HepG2 (cell line): ENCODE measurements around the gene METRN. TPM values are rescaled to one million over a fixed set of nuclear protein-coding genes. Genes with fewer than 3 reads are reported as not detected.

ENCODE experiments used
- ADNP ChIP-seq: sonication (generic); formaldehyde crosslinking; IDR thresholded peaks from 2 replicates; pipeline ENCODE4 v1.4.0; 2020; ENCODE audit warnings: missing genetic modification reagents
- ARID3A ChIP-seq: IDR thresholded peaks from 2 replicates; pipeline ENCODE4 v1.6.1; 2012; ENCODE audit warnings: low read depth, low read length, improper control_type of control experiment
- CHCHD3 ChIP-seq: sonication (generic); formaldehyde crosslinking; IDR thresholded peaks from 2 replicates; pipeline ENCODE4 v1.8.0; 2022; ENCODE audit warnings: mild to moderate bottlenecking, missing genetic modification reagents, moderate library complexity
- CHD4 ChIP-seq: fragments of 200-600 bp; sonication (generic); IDR thresholded peaks from 2 replicates; pipeline ENCODE4 v1.7.0; 2017; ENCODE audit warnings: mild to moderate bottlenecking, low read length, borderline replicate concordance
- FUBP1 ChIP-seq: sonication (generic); formaldehyde crosslinking; IDR thresholded peaks from 2 replicates; pipeline ENCODE4 v1.5.1; 2020; ENCODE audit warnings: missing genetic modification reagents, mild to moderate bottlenecking, borderline replicate concordance
- KAT2B ChIP-seq: fragments of 150-350 bp; IDR thresholded peaks from 2 replicates; pipeline ENCODE4 v1.6.1; 2014; ENCODE audit warnings: low read depth, low read length, borderline replicate concordance
- MEIS2 ChIP-seq: sonication (generic); formaldehyde crosslinking; IDR thresholded peaks from 2 replicates; pipeline ENCODE4 v1.9.0; 2021; ENCODE audit warnings: mild to moderate bottlenecking, missing genetic modification reagents
- MXD1 ChIP-seq: sonication (generic); formaldehyde crosslinking; IDR thresholded peaks from 2 replicates; pipeline ENCODE4 v1.4.0; 2020; ENCODE audit warnings: mild to moderate bottlenecking, missing genetic modification reagents
- PATZ1 ChIP-seq: sonication (generic); formaldehyde crosslinking; IDR thresholded peaks from 2 replicates; pipeline ENCODE4 v1.4.0; 2020; ENCODE audit warnings: missing genetic modification reagents
- PCBP1 ChIP-seq: fragments of 200-400 bp; formaldehyde crosslinking; IDR thresholded peaks from 2 replicates; pipeline ENCODE4 v1.6.1; 2017; ENCODE audit warnings: mild to moderate bottlenecking, low read depth, low read length, borderline replicate concordance
- PITX1 ChIP-seq: sonication (generic); formaldehyde crosslinking; IDR thresholded peaks from 2 replicates; pipeline ENCODE4 v1.5.1; 2020; ENCODE audit warnings: mild to moderate bottlenecking, missing genetic modification reagents
- RELA ChIP-seq: sonication (generic); formaldehyde crosslinking; IDR thresholded peaks from 2 replicates; pipeline ENCODE4 v1.4.0; 2020; ENCODE audit warnings: missing genetic modification reagents
- STAT5B ChIP-seq: sonication (generic); formaldehyde crosslinking; IDR thresholded peaks from 2 replicates; pipeline ENCODE4 v1.4.0; 2020; ENCODE audit warnings: missing genetic modification reagents
- ZBTB10 ChIP-seq: sonication (generic); formaldehyde crosslinking; IDR thresholded peaks from 2 replicates; pipeline ENCODE4 v1.4.0; 2020; ENCODE audit warnings: missing genetic modification reagents, borderline replicate concordance
- ZMYM2 ChIP-seq: sonication (generic); formaldehyde crosslinking; IDR thresholded peaks from 2 replicates; pipeline ENCODE4 v1.8.0; 2022; ENCODE audit warnings: mild to moderate bottlenecking, missing genetic modification reagents
- ZNF430 ChIP-seq: sonication (generic); formaldehyde crosslinking; IDR thresholded peaks from 2 replicates; pipeline ENCODE4 v1.9.0; 2021; ENCODE audit warnings: mild to moderate bottlenecking, missing genetic modification reagents
- ZNF747 ChIP-seq: sonication (generic); formaldehyde crosslinking; IDR thresholded peaks from 2 replicates; pipeline ENCODE4 v1.8.1; 2023; ENCODE audit warnings: missing genetic modification reagents, mild to moderate bottlenecking, borderline replicate concordance
- ZNF770 ChIP-seq: sonication (generic); formaldehyde crosslinking; IDR thresholded peaks from 2 replicates; pipeline ENCODE4 v1.5.0; 2020; ENCODE audit warnings: mild to moderate bottlenecking, missing genetic modification reagents
- polyA plus RNA-seq, 8 experiments: library from polyadenylated mRNA; depleted of rRNA in 3 of 8; stranded (reverse) in 7 of 8; unstranded in 1 of 8; fragments of >200 nt; fragmentation: Illumina TruSeq in 4 of 8; extraction: Trizol in 4 of 8; gene quantifications; 2 replicates each; pipeline versions ENCODE4 v1.2.1 to v1.2.3, GENCODE V29; 2011 to 2016; ENCODE audit warnings: low read depth in 4 of 8, missing spikeins in 1 of 8, mixed read lengths in 1 of 8; ENCODE audit not compliant: insufficient read depth in 1 of 8
- total RNA-seq, 5 experiments: library from RNA; depleted of rRNA; stranded (reverse); fragments of >200 nt; fragmentation: Illumina TruSeq; extraction: Trizol; gene quantifications; 2 replicates each; pipeline ENCODE4 v1.2.3, GENCODE V29; 2016; ENCODE audit warnings: low read depth in 1 of 5

Gene METRN
- total and polyA plus RNA-seq, 2 of the 13 experiments (the other 11 are each of a cell fraction or from before 2014, with no cell fraction given) = 25.5 to 46.1 TPM

GRCh38 chr16:726438-727290 lies 11.7 kb downstream of the METRN start, which contains the start of the genes CCDC78 and HAGHL (continued):
- TF ChIP-seq ZNF430 (CRISPR knock-in tag) = no peak
- TF ChIP-seq MXD1 = no peak
- no peak for TF ChIP-seq ARID3A
- no peak for TF ChIP-seq ADNP (CRISPR knock-in tag)
- TF ChIP-seq PATZ1 (CRISPR knock-in tag) = no peak
- no peak for TF ChIP-seq FUBP1
- no peak for TF ChIP-seq MEIS2 (CRISPR knock-in tag)
- TF ChIP-seq ZBTB10 = no peak
- no peak for TF ChIP-seq ZNF770 (CRISPR knock-in tag)
- TF ChIP-seq ZNF747 (CRISPR knock-in tag) = no peak
- TF ChIP-seq PCBP1 = no peak
- 0 out of 2 replicates have a peak, but pooled peaks have one; percentile 32 for TF ChIP-seq CHD4
- no peak for TF ChIP-seq ZMYM2 (CRISPR knock-in tag)
- no peak for TF ChIP-seq STAT5B
- no peak for TF ChIP-seq RELA (CRISPR knock-in tag)
- TF ChIP-seq KAT2B = no peak
- no peak for TF ChIP-seq PITX1 (CRISPR knock-in tag)
- no peak for TF ChIP-seq CHCHD3 (CRISPR knock-in tag)
